GM13977 (cell line): ENCODE data around the gene UQCRHL.
"Not testable (repeated sequence)": the region's sequence is repeated elsewhere in the genome, so short reads cannot be mapped to it uniquely, and the experiment has no call there.

Source experiments
- DNase-seq: peaks from one replicate; pipeline ENCODE4 v3.0.0; 2012; ENCODE audit warnings: low spot score
- CTCF ChIP-seq: IDR thresholded peaks from 2 replicates; pipeline ENCODE4 v1.5.1; 2012; ENCODE audit warnings: mild to moderate bottlenecking, control low read depth; ENCODE audit not compliant: insufficient read depth; ENCODE audit errors: extremely low read depth, missing control alignments
- in situ Hi-C: fragments of 300-500 bp; cut with MboI; formaldehyde crosslinking; loops from one replicate; pipeline ENCODE4 v1.12.0; 2022; ENCODE audit warnings: low sequenced_read_pairs, low pct_unique_long_range_greater_than_20kb, mixed read lengths, inconsistent platforms; ENCODE audit not compliant: unreplicated experiment

Gene UQCRHL

DNA sequence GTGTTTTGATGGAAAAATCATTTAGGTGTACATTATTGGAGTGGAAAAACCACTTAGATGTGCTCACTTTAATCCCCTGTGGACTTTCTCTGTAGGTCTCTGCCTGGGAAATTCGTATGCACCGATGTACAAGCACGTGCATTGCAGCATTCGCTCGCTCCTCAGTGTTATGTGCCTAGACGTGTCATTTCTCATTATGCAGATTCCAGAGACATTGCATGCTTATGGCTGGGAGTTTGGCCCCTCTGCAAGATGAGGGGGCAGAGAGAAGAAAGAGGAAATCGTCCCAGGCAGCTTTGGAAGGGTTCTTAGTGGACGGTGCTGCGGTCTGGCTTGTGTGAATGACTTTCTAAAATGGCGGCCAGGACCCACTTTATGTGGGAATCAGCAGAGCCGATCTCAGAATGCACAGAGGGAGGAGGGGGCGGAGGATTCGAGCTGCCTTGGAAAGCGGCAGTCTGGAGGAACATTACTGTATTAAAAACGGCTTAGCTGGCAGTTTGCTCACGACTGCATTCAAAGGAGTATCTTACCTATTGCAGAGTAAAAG lies 42.4 kb upstream of the UQCRHL start:
- no peak for TF ChIP-seq CTCF
- no peak for DNase-seq
- in situ Hi-C loops, result no loop called here

DNA sequence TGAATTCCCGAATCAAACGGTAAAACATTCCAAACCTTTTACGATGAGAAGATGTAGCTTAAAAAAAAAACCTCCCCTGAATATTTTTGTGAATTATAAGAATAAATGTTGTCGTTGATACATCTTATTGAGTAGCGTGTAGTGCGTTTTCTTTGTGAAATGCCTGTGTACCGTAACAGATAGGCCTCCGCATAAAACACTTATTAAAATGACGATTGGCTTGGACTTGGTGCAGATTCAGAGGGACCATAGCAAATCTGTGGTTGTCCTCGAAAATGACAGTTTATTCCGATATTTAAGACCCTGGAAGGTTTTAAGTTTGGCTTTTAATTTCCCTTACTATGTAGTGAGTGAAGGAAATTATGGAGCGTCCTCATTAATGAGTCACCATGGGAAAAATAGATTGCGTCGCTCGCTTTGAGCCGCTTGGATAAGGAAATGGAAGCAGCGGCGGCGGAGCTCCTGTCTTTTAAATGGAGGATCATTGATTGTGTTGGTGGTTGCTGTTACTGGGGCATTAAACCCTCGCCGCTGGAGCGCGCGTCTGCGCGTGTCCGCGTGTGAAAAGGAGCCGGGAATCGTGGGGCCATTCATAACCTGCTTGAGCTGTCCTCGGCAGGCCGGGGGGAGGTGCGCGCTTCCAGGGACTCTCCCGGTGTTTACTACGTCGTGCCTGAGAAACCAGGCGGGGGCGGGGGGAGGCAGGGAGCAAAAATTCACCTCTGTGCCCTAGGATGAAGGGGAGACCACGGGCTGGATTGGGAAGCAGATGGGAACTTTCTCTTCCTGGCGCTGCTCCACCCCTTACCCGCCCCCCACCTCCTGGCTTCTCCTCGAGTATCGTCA lies 41.7 kb upstream of the UQCRHL start:
- TF ChIP-seq CTCF, result no peak
- peak; percentile 30 for DNase-seq
- in situ Hi-C loops, result no loop called here

- TF ChIP-seq CTCF, result no peak
- no peak for DNase-seq
Observed at GRCh38 chr1:15848143-15848928, 40.9 kb upstream of the UQCRHL start.

GRCh38 chr1:15847893-15848142 lies 40.4 kb upstream of the UQCRHL start:
- in situ Hi-C loops, result no loop called here
- TF ChIP-seq CTCF, result no peak
- DNase-seq, result no peak

More at GRCh38 chr1:15848143-15848928, 40.9 kb upstream of the UQCRHL start:
- in situ Hi-C loops, result no loop called here

DNA sequence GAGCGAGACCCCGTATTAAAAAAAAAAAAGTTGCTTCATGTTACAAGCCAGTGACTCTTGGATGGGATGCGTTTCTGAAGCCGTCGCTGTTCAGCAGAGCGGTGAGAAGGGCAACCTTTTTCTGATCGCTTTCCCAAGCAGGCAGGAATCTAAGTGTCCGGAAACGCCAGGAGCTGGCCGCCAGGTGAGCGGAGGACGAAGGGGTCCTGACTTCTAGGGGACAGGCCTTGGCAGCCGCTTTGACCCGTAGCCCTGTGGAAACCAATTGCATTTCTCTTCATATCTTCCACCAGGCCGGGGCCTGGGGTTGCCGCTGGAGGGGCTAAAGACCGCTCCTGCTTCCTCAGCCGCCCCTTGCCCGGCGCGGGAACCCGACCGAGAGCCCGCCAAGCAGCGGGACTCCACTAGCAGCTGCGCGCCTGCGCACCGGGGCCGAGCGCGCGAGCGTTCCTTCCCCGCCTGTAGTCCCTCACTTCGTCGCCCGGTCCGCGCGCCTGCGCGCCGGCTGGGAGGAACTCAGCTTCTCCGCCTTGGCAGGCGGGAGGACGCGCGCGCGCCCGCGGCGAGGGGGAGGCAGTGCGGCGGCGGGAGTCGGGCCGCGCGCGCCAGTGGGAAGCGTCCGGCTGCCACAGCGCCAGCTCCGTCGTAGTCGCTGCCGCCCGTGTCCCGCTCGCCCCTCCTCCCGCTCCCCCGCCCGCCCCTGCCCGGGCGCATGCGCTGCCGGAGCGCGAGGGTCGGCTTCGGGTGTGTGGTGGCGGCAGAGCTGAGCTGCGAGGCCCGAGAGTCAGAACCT lies 39.8 kb upstream of the UQCRHL start, which contains the start of gene SPEN:
TSS of gene SPEN (plus strand) at position 608 of the 793 bp plus-strand sequence. CDS start 361 bp downstream, outside the sequence.
- peak; percentile 90 for DNase-seq
- TF ChIP-seq CTCF, result no peak
- in situ Hi-C loops, result no loop called here

GRCh38 chr1:15846056-15846455 lies 38.6 kb upstream of the UQCRHL start:
- in situ Hi-C loops, result not testable (repeated sequence)

More at GRCh38 chr1:15846056-15846455, 38.6 kb upstream of the UQCRHL start:
- not testable (repeated sequence) for DNase-seq
